H9 (cell line): ENCODE measurements around the gene MATK. TPM values are rescaled to one million over a fixed set of nuclear protein-coding genes. Genes with fewer than 3 reads are reported as not detected.

Experiments
- DNase-seq: peaks from one replicate; pipeline ENCODE4 v3.0.0-alpha.2; 2017
- H2AFZ ChIP-seq: one replicate; pipeline ENCODE4 v1.6.1; 2013; ENCODE audit warnings: mild to moderate bottlenecking, low read length, control low read depth, moderate library complexity
- H2AK5ac ChIP-seq: 2 replicates; pipeline ENCODE4 v1.6.1; 2013; ENCODE audit warnings: low read length, control low read depth, mixed read lengths; ENCODE audit not compliant: insufficient read length
- H2BK120ac ChIP-seq: one replicate; pipeline ENCODE4 v1.6.1; 2013; ENCODE audit warnings: low read depth, mild to moderate bottlenecking, low read length, control low read depth, inconsistent platforms; ENCODE audit not compliant: poor library complexity, severe bottlenecking
- H2BK12ac ChIP-seq: 2 replicates; pipeline ENCODE4 v1.6.1; 2013; ENCODE audit warnings: low read length, control low read depth, mixed read lengths, low read depth; ENCODE audit not compliant: insufficient read length
- H2BK15ac ChIP-seq: 2 replicates; pipeline ENCODE4 v1.6.1; 2013; ENCODE audit warnings: low read depth, low read length, control low read depth
- H2BK20ac ChIP-seq: one replicate; pipeline ENCODE4 v1.6.1; 2013; ENCODE audit warnings: low read depth, mild to moderate bottlenecking, low read length, control low read depth, inconsistent platforms; ENCODE audit not compliant: poor library complexity, severe bottlenecking
- H2BK5ac ChIP-seq: 2 replicates; pipeline ENCODE4 v1.6.1; 2013; ENCODE audit warnings: low read length, control low read depth, mixed read lengths; ENCODE audit not compliant: insufficient read length
- H3K14ac ChIP-seq: 2 replicates; pipeline ENCODE4 v1.6.1; 2013; ENCODE audit warnings: low read length, control low read depth; ENCODE audit not compliant: insufficient read depth
- H3K18ac ChIP-seq: 2 replicates; pipeline ENCODE4 v1.6.1; 2013; ENCODE audit warnings: low read depth, mild to moderate bottlenecking, mixed read lengths, low read length, control low read depth; ENCODE audit not compliant: insufficient read length
- H3K23ac ChIP-seq: 2 replicates; pipeline ENCODE4 v1.6.1; 2013; ENCODE audit warnings: low read length, control low read depth, mixed read lengths, low read depth; ENCODE audit not compliant: insufficient read length
- H3K23me2 ChIP-seq: 2 replicates; pipeline ENCODE4 v1.6.1; 2013; ENCODE audit warnings: low read depth, mild to moderate bottlenecking, mixed read lengths, low read length, control low read depth; ENCODE audit not compliant: insufficient read length, poor library complexity, severe bottlenecking
- H3K27ac ChIP-seq: 2 replicates; pipeline ENCODE4 v1.5.1; 2013; ENCODE audit warnings: low read length, control low read depth, mixed read lengths, low read depth; ENCODE audit not compliant: insufficient read length
- H3K27me3 ChIP-seq: 2 replicates; pipeline ENCODE4 v1.6.1; 2013; ENCODE audit warnings: low read length, control low read depth, inconsistent platforms; ENCODE audit not compliant: insufficient read depth
- H3K4ac ChIP-seq: 2 replicates; pipeline ENCODE4 v1.6.1; 2013; ENCODE audit warnings: low read depth, mild to moderate bottlenecking, control low read depth, inconsistent platforms, low read length, moderate library complexity
- H3K4me1 ChIP-seq: 2 replicates; pipeline ENCODE4 v1.6.1; 2013; ENCODE audit warnings: low read length, control low read depth, inconsistent platforms; ENCODE audit not compliant: insufficient read depth
- H3K4me2 ChIP-seq: 2 replicates; pipeline ENCODE4 v1.6.1; 2013; ENCODE audit warnings: low read length, control low read depth, mixed read lengths; ENCODE audit not compliant: insufficient read length, insufficient read depth
- H3K56ac ChIP-seq: 2 replicates; pipeline ENCODE4 v1.6.1; 2013; ENCODE audit warnings: low read depth, mild to moderate bottlenecking, mixed read lengths, low read length, control low read depth; ENCODE audit not compliant: insufficient read length
- H3K79me1 ChIP-seq: 2 replicates; pipeline ENCODE4 v1.6.1; 2013; ENCODE audit warnings: low read depth, mild to moderate bottlenecking, moderate library complexity, low read length, control low read depth, inconsistent platforms; ENCODE audit not compliant: insufficient read depth, poor library complexity, severe bottlenecking
- H3K79me2 ChIP-seq: 2 replicates; pipeline ENCODE4 v1.6.1; 2013; ENCODE audit warnings: low read length, control low read depth, inconsistent platforms; ENCODE audit not compliant: insufficient read depth
- H3K9ac ChIP-seq: 2 replicates; pipeline ENCODE4 v1.6.1; 2013; ENCODE audit warnings: low read length, control low read depth, mixed read lengths; ENCODE audit not compliant: insufficient read length; ENCODE audit errors: extremely low read depth
- H3K9me3 ChIP-seq: one replicate; pipeline ENCODE4 v1.6.1; 2013; ENCODE audit warnings: low read depth, low read length, inconsistent platforms; ENCODE audit not compliant: control insufficient read depth
- H3T11ph ChIP-seq: one replicate; pipeline ENCODE4 v1.6.1; 2013; ENCODE audit warnings: mild to moderate bottlenecking, low read length, control low read depth, inconsistent platforms
- H4K20me1 ChIP-seq: one replicate; pipeline ENCODE4 v1.6.1; 2013; ENCODE audit not compliant: control insufficient read depth, insufficient read length, insufficient read depth
- H4K5ac ChIP-seq: 2 replicates; pipeline ENCODE4 v1.6.1; 2013; ENCODE audit warnings: low read depth, mild to moderate bottlenecking, mixed read lengths, low read length, control low read depth; ENCODE audit not compliant: insufficient read length
- H4K8ac ChIP-seq: replicated peaks from 2 replicates; pipeline ENCODE4 v1.6.1; 2013; ENCODE audit warnings: low read length, control low read depth, mixed read lengths, low read depth; ENCODE audit not compliant: insufficient read length
- H4K91ac ChIP-seq: 2 replicates; pipeline ENCODE4 v1.6.1; 2013; ENCODE audit warnings: low read depth, mild to moderate bottlenecking, moderate library complexity, mixed read lengths, low read length, control low read depth; ENCODE audit not compliant: insufficient read length
- H3K27ac Mint-ChIP-seq, 3 experiments: 2 replicates in 2 of 3; 3 replicates in 1 of 3; pipeline ENCODE4 v1.8.0; 2020 to 2021; ENCODE audit warnings: mixed read lengths in 3 of 3, mild to moderate bottlenecking in 1 of 3, moderate library complexity in 1 of 3
- H3K27me3 Mint-ChIP-seq: 2 replicates; pipeline ENCODE4 v1.8.0; 2021; ENCODE audit warnings: low read depth, mild to moderate bottlenecking, moderate library complexity, mixed read lengths
- H3K36me3 Mint-ChIP-seq, 3 experiments: 2 replicates in 2 of 3; 3 replicates in 1 of 3; pipeline ENCODE4 v1.8.0; 2020 to 2021; ENCODE audit warnings: low read depth in 3 of 3, mixed read lengths in 3 of 3; ENCODE audit not compliant: insufficient read depth in 1 of 3
- H3K4me1 Mint-ChIP-seq, 2 experiments: 2 replicates each; pipeline ENCODE4 v1.8.0; 2020; ENCODE audit warnings: mixed read lengths in 2 of 2
- H3K4me3 Mint-ChIP-seq, 2 experiments: 2 replicates in 1 of 2; 3 replicates in 1 of 2; pipeline ENCODE4 v1.8.0; 2020 to 2021; ENCODE audit warnings: mild to moderate bottlenecking in 2 of 2, mixed read lengths in 2 of 2, moderate library complexity in 1 of 2
- H3K9me3 Mint-ChIP-seq, 2 experiments: 2 replicates in 1 of 2; 3 replicates in 1 of 2; pipeline ENCODE4 v1.8.0; 2020; ENCODE audit warnings: mild to moderate bottlenecking in 2 of 2, mixed read lengths in 2 of 2, moderate library complexity in 1 of 2
- CTCF ChIP-seq: fragments of 200-600 bp; sonication (generic); conservative IDR thresholded peaks from 3 replicates; pipeline ENCODE4 v1.8.0; 2021; ENCODE audit warnings: antibody characterized with exemption, mild to moderate bottlenecking
- WGBS: extraction: QIAGEN DNeasy Blood & Tissue Kit; methylation state at CpG from one replicate; pipeline ENCODE4 v1.1.7; 2013; ENCODE audit warnings: missing lambda C conversion rate, low lambda C conversion rate, mixed read lengths; ENCODE audit not compliant: insufficient read length; ENCODE audit errors: extremely low coverage; 5-methylcytosine and 5-hydroxymethylcytosine counted together
- total RNA-seq: library from RNA; stranded (reverse); gene quantifications from 2 replicates; pipeline ENCODE4 v1.2.1, GENCODE V29; 2021

Gene MATK
- total RNA-seq, 1 experiment from 2014 or later: 13.5 TPM

- no peak for TF ChIP-seq CTCF
- H4K8ac ChIP-seq: no peak overlapping the region
- no peak overlapping the region for H3K4ac ChIP-seq
- no peak overlapping the region for H3K23ac ChIP-seq
- no peak overlapping the region for H3K18ac ChIP-seq
- H4K5ac ChIP-seq: no peak overlapping the region
- H2AFZ ChIP-seq: no peak overlapping the region
- H3K27ac ChIP-seq: no peak overlapping the region
- H4K20me1 ChIP-seq: no peaks in the 10 kb centered on the region
- peaks cover 0 to 6% of the 10 kb centered on the region in 2 experiments; a peak in 2 of 5 replicates for H3K9me3 Mint-ChIP-seq
- H2BK15ac ChIP-seq: no peak overlapping the region
- H3K9me3 ChIP-seq: no peaks in the 10 kb centered on the region
- no peak overlapping the region for H3K14ac ChIP-seq
- H3K27me3 ChIP-seq: no peaks in the 10 kb centered on the region
- peaks cover 7% of the 10 kb centered on the region for H3K23me2 ChIP-seq
- no CpG with 5 or more reads among the region's 10 CpGs for WGBS
- no peak overlapping the region for H2AK5ac ChIP-seq
- H3K4me1 ChIP-seq: no peaks in the 10 kb centered on the region
- H2BK5ac ChIP-seq: no peak overlapping the region
- no peak overlapping the region for H3K56ac ChIP-seq
- no peaks in the 10 kb centered on the region for H3K36me3 Mint-ChIP-seq
- no peak overlapping the region for H3K27ac Mint-ChIP-seq
- H3K4me2 ChIP-seq: no peak overlapping the region
- no peak overlapping the region for H3K9ac ChIP-seq
- peaks cover 43% of the 10 kb centered on the region for H3K27me3 Mint-ChIP-seq
- H3T11ph ChIP-seq: no peak overlapping the region
- no peak overlapping the region for H2BK20ac ChIP-seq
- no peak overlapping the region for H2BK12ac ChIP-seq
- peaks cover 0 to 11% of the 10 kb centered on the region in 2 experiments; a peak in 2 of 4 replicates for H3K4me1 Mint-ChIP-seq
- no peak overlapping the region for H2BK120ac ChIP-seq
- DNase-seq: no peak
- no peak overlapping the region for H4K91ac ChIP-seq
- no peaks in the 10 kb centered on the region for H3K79me2 ChIP-seq
- no peaks in the 10 kb centered on the region for H3K79me1 ChIP-seq
- no peak overlapping the region; a peak in 1 of 5 replicates for H3K4me3 Mint-ChIP-seq
These were observed 17.8 kb upstream of the MATK start for GRCh38 chr19:3803986-3804385.
